GM23338 (cell line): ENCODE measurements around the gene CTNNBIP1.
"Not testable (repeated sequence)": the region's sequence is repeated elsewhere in the genome, so short reads cannot be mapped to it uniquely, and the experiment has no call there.

Experiments
- CREB1 ChIP-seq: fragments of 250-450 bp; sonication (Bioruptor Pico); IDR thresholded peaks from 2 replicates; pipeline ENCODE4 v1.5.0; 2020; ENCODE audit warnings: low read depth, mild to moderate bottlenecking, moderate library complexity
- EZH2 ChIP-seq: fragments of 200-600 bp; sonication (generic); IDR thresholded peaks from one replicate; pipeline ENCODE4 v1.8.0; 2017; ENCODE audit warnings: antibody characterized with exemption, mild to moderate bottlenecking, low read depth; ENCODE audit not compliant: unreplicated experiment
- EZH2phosphoT487 ChIP-seq: fragments of 200-600 bp; sonication (generic); IDR thresholded peaks from one replicate; pipeline ENCODE4 v1.8.1; 2018; ENCODE audit warnings: antibody characterized with exemption; ENCODE audit not compliant: unreplicated experiment
- JUNB ChIP-seq: IDR thresholded peaks from one replicate; pipeline ENCODE4 v1.6.1; 2016; ENCODE audit warnings: antibody characterized with exemption; ENCODE audit not compliant: unreplicated experiment
- NANOG ChIP-seq: IDR thresholded peaks from 2 replicates; pipeline ENCODE4 v1.6.1; 2016; ENCODE audit warnings: antibody characterized with exemption, borderline replicate concordance
- POLR2AphosphoS5 ChIP-seq: IDR thresholded peaks from 2 replicates; pipeline ENCODE4 v1.6.1; 2016; ENCODE audit warnings: antibody characterized with exemption, low read depth
- ZNF114 ChIP-seq: fragments of 250-450 bp; sonication (Bioruptor Pico); IDR thresholded peaks from 2 replicates; pipeline ENCODE4 v1.5.0; 2020; ENCODE audit warnings: mild to moderate bottlenecking, moderate library complexity
- ZNF331 ChIP-seq: fragments of 250-450 bp; sonication (Bioruptor Pico); IDR thresholded peaks from 2 replicates; pipeline ENCODE4 v1.5.0; 2020; ENCODE audit warnings: low read depth, mild to moderate bottlenecking, moderate library complexity
- TF ChIP-seq, protein P1 (sequence below), 2 experiments: fragments of 200-600 bp in 1 of 2; sonication (generic) in 1 of 2; conservative IDR thresholded peaks; 2 replicates each; pipeline versions ENCODE4 v1.5.1 to v1.6.1; 2016 to 2017; ENCODE audit warnings: antibody characterized with exemption in 2 of 2, low read depth in 2 of 2, mild to moderate bottlenecking in 2 of 2, moderate library complexity in 1 of 2
- TF ChIP-seq, protein P2 (sequence below): IDR thresholded peaks from one replicate; pipeline ENCODE4 v1.6.1; 2018; ENCODE audit warnings: antibody characterized with exemption; ENCODE audit not compliant: unreplicated experiment
- TF ChIP-seq, protein P3 (sequence below): fragments of 250-450 bp; sonication (Bioruptor Pico); IDR thresholded peaks from 2 replicates; pipeline ENCODE4 v1.5.0; 2020; ENCODE audit warnings: mild to moderate bottlenecking, moderate library complexity

DNA sequence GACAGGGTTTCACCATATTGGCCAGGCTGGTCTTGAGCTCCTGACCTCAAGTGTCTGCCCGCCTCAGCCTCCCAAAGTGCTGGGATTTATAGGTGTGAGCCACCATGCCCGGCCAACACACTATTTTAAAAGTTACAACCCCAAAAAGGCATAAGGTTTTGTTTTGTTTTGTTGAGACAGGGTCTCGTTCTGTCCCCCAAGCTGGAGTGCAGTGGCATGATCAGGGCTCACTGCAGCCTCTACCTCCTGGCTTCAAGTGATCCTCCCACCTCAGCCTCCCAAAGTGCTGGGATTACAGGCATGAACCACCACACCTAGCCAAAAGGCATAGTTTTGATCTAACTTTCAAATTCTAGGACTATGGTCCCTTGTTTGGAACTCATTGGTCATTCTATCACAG, 7.4 kb upstream of the CTNNBIP1 start:
- not testable (repeated sequence) for TF ChIP-seq EZH2; POLR2AphosphoS5; EZH2phosphoT487; NANOG; ZNF331 (CRISPR knock-in tag); ZNF114 (CRISPR knock-in tag); CREB1; JUNB
- TF ChIP-seq, protein P1, sequence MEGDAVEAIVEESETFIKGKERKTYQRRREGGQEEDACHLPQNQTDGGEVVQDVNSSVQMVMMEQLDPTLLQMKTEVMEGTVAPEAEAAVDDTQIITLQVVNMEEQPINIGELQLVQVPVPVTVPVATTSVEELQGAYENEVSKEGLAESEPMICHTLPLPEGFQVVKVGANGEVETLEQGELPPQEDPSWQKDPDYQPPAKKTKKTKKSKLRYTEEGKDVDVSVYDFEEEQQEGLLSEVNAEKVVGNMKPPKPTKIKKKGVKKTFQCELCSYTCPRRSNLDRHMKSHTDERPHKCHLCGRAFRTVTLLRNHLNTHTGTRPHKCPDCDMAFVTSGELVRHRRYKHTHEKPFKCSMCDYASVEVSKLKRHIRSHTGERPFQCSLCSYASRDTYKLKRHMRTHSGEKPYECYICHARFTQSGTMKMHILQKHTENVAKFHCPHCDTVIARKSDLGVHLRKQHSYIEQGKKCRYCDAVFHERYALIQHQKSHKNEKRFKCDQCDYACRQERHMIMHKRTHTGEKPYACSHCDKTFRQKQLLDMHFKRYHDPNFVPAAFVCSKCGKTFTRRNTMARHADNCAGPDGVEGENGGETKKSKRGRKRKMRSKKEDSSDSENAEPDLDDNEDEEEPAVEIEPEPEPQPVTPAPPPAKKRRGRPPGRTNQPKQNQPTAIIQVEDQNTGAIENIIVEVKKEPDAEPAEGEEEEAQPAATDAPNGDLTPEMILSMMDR (conservative IDR thresholded peaks at IDR 0.05; ENCODE audit: low read depth in 2 of 2) = not testable (repeated sequence)
- TF ChIP-seq, protein P2, sequence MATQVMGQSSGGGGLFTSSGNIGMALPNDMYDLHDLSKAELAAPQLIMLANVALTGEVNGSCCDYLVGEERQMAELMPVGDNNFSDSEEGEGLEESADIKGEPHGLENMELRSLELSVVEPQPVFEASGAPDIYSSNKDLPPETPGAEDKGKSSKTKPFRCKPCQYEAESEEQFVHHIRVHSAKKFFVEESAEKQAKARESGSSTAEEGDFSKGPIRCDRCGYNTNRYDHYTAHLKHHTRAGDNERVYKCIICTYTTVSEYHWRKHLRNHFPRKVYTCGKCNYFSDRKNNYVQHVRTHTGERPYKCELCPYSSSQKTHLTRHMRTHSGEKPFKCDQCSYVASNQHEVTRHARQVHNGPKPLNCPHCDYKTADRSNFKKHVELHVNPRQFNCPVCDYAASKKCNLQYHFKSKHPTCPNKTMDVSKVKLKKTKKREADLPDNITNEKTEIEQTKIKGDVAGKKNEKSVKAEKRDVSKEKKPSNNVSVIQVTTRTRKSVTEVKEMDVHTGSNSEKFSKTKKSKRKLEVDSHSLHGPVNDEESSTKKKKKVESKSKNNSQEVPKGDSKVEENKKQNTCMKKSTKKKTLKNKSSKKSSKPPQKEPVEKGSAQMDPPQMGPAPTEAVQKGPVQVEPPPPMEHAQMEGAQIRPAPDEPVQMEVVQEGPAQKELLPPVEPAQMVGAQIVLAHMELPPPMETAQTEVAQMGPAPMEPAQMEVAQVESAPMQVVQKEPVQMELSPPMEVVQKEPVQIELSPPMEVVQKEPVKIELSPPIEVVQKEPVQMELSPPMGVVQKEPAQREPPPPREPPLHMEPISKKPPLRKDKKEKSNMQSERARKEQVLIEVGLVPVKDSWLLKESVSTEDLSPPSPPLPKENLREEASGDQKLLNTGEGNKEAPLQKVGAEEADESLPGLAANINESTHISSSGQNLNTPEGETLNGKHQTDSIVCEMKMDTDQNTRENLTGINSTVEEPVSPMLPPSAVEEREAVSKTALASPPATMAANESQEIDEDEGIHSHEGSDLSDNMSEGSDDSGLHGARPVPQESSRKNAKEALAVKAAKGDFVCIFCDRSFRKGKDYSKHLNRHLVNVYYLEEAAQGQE = not testable (repeated sequence)
- TF ChIP-seq, protein P3, sequence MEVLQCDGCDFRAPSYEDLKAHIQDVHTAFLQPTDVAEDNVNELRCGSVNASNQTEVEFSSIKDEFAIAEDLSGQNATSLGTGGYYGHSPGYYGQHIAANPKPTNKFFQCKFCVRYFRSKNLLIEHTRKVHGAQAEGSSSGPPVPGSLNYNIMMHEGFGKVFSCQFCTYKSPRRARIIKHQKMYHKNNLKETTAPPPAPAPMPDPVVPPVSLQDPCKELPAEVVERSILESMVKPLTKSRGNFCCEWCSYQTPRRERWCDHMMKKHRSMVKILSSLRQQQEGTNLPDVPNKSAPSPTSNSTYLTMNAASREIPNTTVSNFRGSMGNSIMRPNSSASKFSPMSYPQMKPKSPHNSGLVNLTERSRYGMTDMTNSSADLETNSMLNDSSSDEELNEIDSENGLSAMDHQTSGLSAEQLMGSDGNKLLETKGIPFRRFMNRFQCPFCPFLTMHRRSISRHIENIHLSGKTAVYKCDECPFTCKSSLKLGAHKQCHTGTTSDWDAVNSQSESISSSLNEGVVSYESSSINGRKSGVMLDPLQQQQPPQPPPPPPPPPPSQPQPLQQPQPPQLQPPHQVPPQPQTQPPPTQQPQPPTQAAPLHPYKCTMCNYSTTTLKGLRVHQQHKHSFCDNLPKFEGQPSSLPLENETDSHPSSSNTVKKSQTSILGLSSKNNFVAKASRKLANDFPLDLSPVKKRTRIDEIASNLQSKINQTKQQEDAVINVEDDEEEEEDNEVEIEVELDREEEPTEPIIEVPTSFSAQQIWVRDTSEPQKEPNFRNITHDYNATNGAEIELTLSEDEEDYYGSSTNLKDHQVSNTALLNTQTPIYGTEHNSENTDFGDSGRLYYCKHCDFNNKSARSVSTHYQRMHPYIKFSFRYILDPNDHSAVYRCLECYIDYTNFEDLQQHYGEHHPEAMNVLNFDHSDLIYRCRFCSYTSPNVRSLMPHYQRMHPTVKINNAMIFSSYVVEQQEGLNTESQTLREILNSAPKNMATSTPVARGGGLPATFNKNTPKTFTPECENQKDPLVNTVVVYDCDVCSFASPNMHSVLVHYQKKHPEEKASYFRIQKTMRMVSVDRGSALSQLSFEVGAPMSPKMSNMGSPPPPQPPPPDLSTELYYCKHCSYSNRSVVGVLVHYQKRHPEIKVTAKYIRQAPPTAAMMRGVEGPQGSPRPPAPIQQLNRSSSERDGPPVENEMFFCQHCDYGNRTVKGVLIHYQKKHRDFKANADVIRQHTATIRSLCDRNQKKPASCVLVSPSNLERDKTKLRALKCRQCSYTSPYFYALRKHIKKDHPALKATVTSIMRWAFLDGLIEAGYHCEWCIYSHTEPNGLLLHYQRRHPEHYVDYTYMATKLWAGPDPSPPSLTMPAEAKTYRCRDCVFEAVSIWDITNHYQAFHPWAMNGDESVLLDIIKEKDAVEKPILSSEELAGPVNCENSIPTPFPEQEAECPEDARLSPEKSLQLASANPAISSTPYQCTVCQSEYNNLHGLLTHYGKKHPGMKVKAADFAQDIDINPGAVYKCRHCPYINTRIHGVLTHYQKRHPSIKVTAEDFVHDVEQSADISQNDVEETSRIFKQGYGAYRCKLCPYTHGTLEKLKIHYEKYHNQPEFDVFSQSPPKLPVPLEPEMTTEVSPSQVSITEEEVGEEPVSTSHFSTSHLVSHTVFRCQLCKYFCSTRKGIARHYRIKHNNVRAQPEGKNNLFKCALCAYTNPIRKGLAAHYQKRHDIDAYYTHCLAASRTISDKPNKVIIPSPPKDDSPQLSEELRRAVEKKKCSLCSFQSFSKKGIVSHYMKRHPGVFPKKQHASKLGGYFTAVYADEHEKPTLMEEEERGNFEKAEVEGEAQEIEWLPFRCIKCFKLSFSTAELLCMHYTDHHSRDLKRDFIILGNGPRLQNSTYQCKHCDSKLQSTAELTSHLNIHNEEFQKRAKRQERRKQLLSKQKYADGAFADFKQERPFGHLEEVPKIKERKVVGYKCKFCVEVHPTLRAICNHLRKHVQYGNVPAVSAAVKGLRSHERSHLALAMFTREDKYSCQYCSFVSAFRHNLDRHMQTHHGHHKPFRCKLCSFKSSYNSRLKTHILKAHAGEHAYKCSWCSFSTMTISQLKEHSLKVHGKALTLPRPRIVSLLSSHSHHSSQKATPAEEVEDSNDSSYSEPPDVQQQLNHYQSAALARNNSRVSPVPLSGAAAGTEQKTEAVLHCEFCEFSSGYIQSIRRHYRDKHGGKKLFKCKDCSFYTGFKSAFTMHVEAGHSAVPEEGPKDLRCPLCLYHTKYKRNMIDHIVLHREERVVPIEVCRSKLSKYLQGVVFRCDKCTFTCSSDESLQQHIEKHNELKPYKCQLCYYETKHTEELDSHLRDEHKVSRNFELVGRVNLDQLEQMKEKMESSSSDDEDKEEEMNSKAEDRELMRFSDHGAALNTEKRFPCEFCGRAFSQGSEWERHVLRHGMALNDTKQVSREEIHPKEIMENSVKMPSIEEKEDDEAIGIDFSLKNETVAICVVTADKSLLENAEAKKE (CRISPR knock-in tag) = not testable (repeated sequence)
